ENCODE measurements around the gene NBEA.

NBEA gene

DNA sequence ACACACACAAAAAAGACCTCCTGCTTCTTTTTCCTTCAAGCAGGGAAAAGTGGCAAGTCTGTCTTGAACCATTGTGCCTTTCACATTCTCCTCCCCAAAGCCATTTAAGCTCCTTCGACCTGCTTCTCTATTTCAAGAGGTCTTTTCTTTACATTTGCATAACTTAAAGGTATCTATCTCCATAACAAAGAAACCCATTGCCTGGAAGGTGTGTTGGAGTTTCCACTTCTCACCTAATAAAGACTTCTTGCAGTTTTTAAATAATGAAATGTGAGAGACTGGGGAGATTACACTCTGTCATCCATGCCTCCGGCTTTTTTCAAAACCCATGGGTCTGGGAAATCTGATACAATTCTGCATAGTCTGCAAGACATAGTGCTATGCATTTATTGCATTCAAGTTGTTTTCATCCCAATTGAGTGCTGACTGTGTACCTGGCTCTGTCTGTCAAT, 41.8 kb upstream of the NBEA start:
- no peak overlapping the region for H3K14ac ChIP-seq (ENCODE audit: low read length in 2 of 2)
- no peak overlapping the region for H3K23ac ChIP-seq (ENCODE audit: low read length in 2 of 2)
- no peak overlapping the region for H2BK5ac ChIP-seq (ENCODE audit: low read depth, low read length, poor library complexity, severe bottlenecking)
- H3K27ac ChIP-seq (ENCODE audit: low read length, poor library complexity, severe bottlenecking): no peak overlapping the region
- no peak overlapping the region for H3K4ac ChIP-seq (ENCODE audit: low read depth in 1 of 2, low read length in 2 of 2)
- no peak overlapping the region for H2BK120ac ChIP-seq (ENCODE audit: low read depth, low read length)
- no peak overlapping the region for H2AFZ ChIP-seq (ENCODE audit: low read depth, low read length)
- H3K36me3 ChIP-seq (ENCODE audit: control insufficient read depth in 1 of 2, insufficient read depth in 2 of 2, low read depth in 1 of 2, low read length in 2 of 2): no peaks in the 10 kb centered on the region
- H3K4me3 ChIP-seq (ENCODE audit: insufficient read depth in 1 of 2, low read depth in 1 of 2, low read length in 2 of 2): no peak overlapping the region
- H3K79me1 ChIP-seq (replicated peaks; ENCODE audit: low read length, poor library complexity, severe bottlenecking): no peaks in the 10 kb centered on the region
- no peak overlapping the region for H2AK5ac ChIP-seq (ENCODE audit: low read length, severe bottlenecking)
- no peak overlapping the region for H3K9ac ChIP-seq (ENCODE audit: low read length)
- H3K27me3 ChIP-seq (ENCODE audit: control insufficient read depth in 1 of 2, insufficient read depth in 1 of 2, low read length in 2 of 2): no peaks in the 10 kb centered on the region
- DNase-seq: no peak
- H3K4me2 ChIP-seq (ENCODE audit: low read length, poor library complexity, severe bottlenecking): no peak overlapping the region
- H4K8ac ChIP-seq (ENCODE audit: low read length): no peak overlapping the region
- 17% methylated on average over 1 of the region's 2 CpGs for WGBS
- H3K4me1 ChIP-seq (ENCODE audit: control insufficient read depth, insufficient read depth, low read depth, low read length): no peaks in the 10 kb centered on the region
- H3K18ac ChIP-seq (ENCODE audit: low read depth in 1 of 2, low read length in 2 of 2): no peak overlapping the region
- H2BK15ac ChIP-seq (ENCODE audit: low read depth, poor library complexity, severe bottlenecking): no peak overlapping the region
- no peak overlapping the region for H4K91ac ChIP-seq (ENCODE audit: low read length)
- H3K9me3 ChIP-seq (ENCODE audit: control insufficient read depth, low read length): no peaks in the 10 kb centered on the region
- no peak overlapping the region for H2BK12ac ChIP-seq (ENCODE audit: low read length in 2 of 2)

DNA sequence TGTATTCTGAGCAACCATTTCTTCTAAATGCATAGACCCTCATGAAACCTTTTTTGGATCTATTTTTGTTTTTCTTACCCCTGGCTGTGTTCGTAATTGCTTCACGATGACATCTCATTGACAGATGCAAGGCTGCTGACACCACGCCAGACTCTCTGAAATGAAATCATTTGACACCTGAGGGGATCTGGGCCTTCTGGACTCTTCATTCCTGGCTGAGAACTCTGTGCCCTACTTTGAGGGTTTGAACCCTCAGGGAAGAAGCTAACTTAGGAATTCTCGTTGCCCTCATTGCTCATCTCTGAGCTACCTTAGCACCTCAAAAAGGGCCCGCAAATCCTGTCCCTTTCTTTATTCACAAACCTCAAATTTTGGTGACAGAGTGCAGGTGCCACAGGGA, 40.5 kb upstream of the NBEA start:
- Histone ChIP-seq H4K91ac (ENCODE audit: low read length) (no peak overlapping the region), H3K4me1 (ENCODE audit: control insufficient read depth, insufficient read depth, low read depth, low read length) (no peaks in the 10 kb centered on the region), H3K36me3 (ENCODE audit: control insufficient read depth in 1 of 2, insufficient read depth in 2 of 2, low read depth in 1 of 2, low read length in 2 of 2) (no peaks in the 10 kb centered on the region), H3K4me2 (ENCODE audit: low read length, poor library complexity, severe bottlenecking) (no peak overlapping the region), H3K9me3 (ENCODE audit: control insufficient read depth, low read length) (no peaks in the 10 kb centered on the region), H3K4me3 (ENCODE audit: insufficient read depth in 1 of 2, low read depth in 1 of 2, low read length in 2 of 2) (no peak overlapping the region), H3K27ac (ENCODE audit: low read length, poor library complexity, severe bottlenecking) (no peak overlapping the region), H3K27me3 (ENCODE audit: control insufficient read depth in 1 of 2, insufficient read depth in 1 of 2, low read length in 2 of 2) (no peaks in the 10 kb centered on the region), H3K14ac (ENCODE audit: low read length in 2 of 2) (no peak overlapping the region), H3K79me1 (replicated peaks; ENCODE audit: low read length, poor library complexity, severe bottlenecking) (no peaks in the 10 kb centered on the region), H3K4ac (ENCODE audit: low read depth in 1 of 2, low read length in 2 of 2) (no peak overlapping the region), H2BK120ac (ENCODE audit: low read depth, low read length) (no peak overlapping the region), H2BK5ac (ENCODE audit: low read depth, low read length, poor library complexity, severe bottlenecking) (no peak overlapping the region), H2AFZ (ENCODE audit: low read depth, low read length) (no peak overlapping the region), H2BK15ac (ENCODE audit: low read depth, poor library complexity, severe bottlenecking) (no peak overlapping the region), H2BK12ac (ENCODE audit: low read length in 2 of 2) (no peak overlapping the region), H3K18ac (ENCODE audit: low read depth in 1 of 2, low read length in 2 of 2) (no peak overlapping the region), H4K8ac (ENCODE audit: low read length) (no peak overlapping the region), H2AK5ac (ENCODE audit: low read length, severe bottlenecking) (no peak overlapping the region), H3K9ac (ENCODE audit: low read length) (no peak overlapping the region), H3K23ac (ENCODE audit: low read length in 2 of 2) (no peak overlapping the region)
- no peak for DNase-seq
- 59% methylated on average over 4 of the region's 5 CpGs for WGBS

- no peak overlapping the region for H3K4ac ChIP-seq (ENCODE audit: low read depth in 1 of 2, low read length in 2 of 2)
- 82% methylated on average over 2 of the region's 2 CpGs for WGBS
- H3K27me3 ChIP-seq (ENCODE audit: control insufficient read depth in 1 of 2, insufficient read depth in 1 of 2, low read length in 2 of 2): peaks cover 11 to 18% of the 10 kb centered on the region in 2 experiments
These were observed 30.9 kb upstream of the NBEA start for GRCh38 chr13:34911159-34911558.

GRCh38 chr13:34913040-34913439, 29.0 kb upstream of the NBEA start:
- Histone ChIP-seq H3K9me3 (ENCODE audit: control insufficient read depth, low read length) (no peaks in the 10 kb centered on the region), H3K4me2 (ENCODE audit: low read length, poor library complexity, severe bottlenecking) (no peak overlapping the region), H2AFZ (ENCODE audit: low read depth, low read length) (no peak overlapping the region), H4K91ac (ENCODE audit: low read length) (no peak overlapping the region), H3K27ac (ENCODE audit: low read length, poor library complexity, severe bottlenecking) (no peak overlapping the region), H3K79me1 (replicated peaks; ENCODE audit: low read length, poor library complexity, severe bottlenecking) (no peaks in the 10 kb centered on the region), H3K36me3 (ENCODE audit: control insufficient read depth in 1 of 2, insufficient read depth in 2 of 2, low read depth in 1 of 2, low read length in 2 of 2) (no peaks in the 10 kb centered on the region), H3K9ac (ENCODE audit: low read length) (no peak overlapping the region), H4K8ac (ENCODE audit: low read length) (no peak overlapping the region), H2BK120ac (ENCODE audit: low read depth, low read length) (no peak overlapping the region), H3K18ac (ENCODE audit: low read depth in 1 of 2, low read length in 2 of 2) (no peak overlapping the region), H2BK5ac (ENCODE audit: low read depth, low read length, poor library complexity, severe bottlenecking) (no peak overlapping the region), H2BK15ac (ENCODE audit: low read depth, poor library complexity, severe bottlenecking) (no peak overlapping the region), H3K14ac (ENCODE audit: low read length in 2 of 2) (no peak overlapping the region), H2AK5ac (ENCODE audit: low read length, severe bottlenecking) (no peak overlapping the region), H3K4me1 (ENCODE audit: control insufficient read depth, insufficient read depth, low read depth, low read length) (no peaks in the 10 kb centered on the region), H3K4ac (ENCODE audit: low read depth in 1 of 2, low read length in 2 of 2) (no peak overlapping the region), H2BK12ac (ENCODE audit: low read length in 2 of 2) (no peak overlapping the region), H3K4me3 (ENCODE audit: insufficient read depth in 1 of 2, low read depth in 1 of 2, low read length in 2 of 2) (no peak overlapping the region), H3K27me3 (ENCODE audit: control insufficient read depth in 1 of 2, insufficient read depth in 1 of 2, low read length in 2 of 2) (peaks cover 0 to 18% of the 10 kb centered on the region in 2 experiments), H3K23ac (ENCODE audit: low read length in 2 of 2) (no peak overlapping the region)
- 54% methylated on average over 6 of the region's 6 CpGs for WGBS
- DNase-seq: no peak

More at GRCh38 chr13:34911159-34911558, 30.9 kb upstream of the NBEA start:
- H3K23ac ChIP-seq (ENCODE audit: low read length in 2 of 2): no peak overlapping the region
- no peak overlapping the region for H4K8ac ChIP-seq (ENCODE audit: low read length)
- H2AK5ac ChIP-seq (ENCODE audit: low read length, severe bottlenecking): no peak overlapping the region
- H3K4me3 ChIP-seq (ENCODE audit: insufficient read depth in 1 of 2, low read depth in 1 of 2, low read length in 2 of 2): no peak overlapping the region
- no peak overlapping the region for H2BK5ac ChIP-seq (ENCODE audit: low read depth, low read length, poor library complexity, severe bottlenecking)
- no peak overlapping the region for H3K4me2 ChIP-seq (ENCODE audit: low read length, poor library complexity, severe bottlenecking)
- no peak overlapping the region for H4K91ac ChIP-seq (ENCODE audit: low read length)
- no peak overlapping the region for H3K18ac ChIP-seq (ENCODE audit: low read depth in 1 of 2, low read length in 2 of 2)
- H3K4me1 ChIP-seq (ENCODE audit: control insufficient read depth, insufficient read depth, low read depth, low read length): no peaks in the 10 kb centered on the region
- H3K14ac ChIP-seq (ENCODE audit: low read length in 2 of 2): no peak overlapping the region
- H3K36me3 ChIP-seq (ENCODE audit: control insufficient read depth in 1 of 2, insufficient read depth in 2 of 2, low read depth in 1 of 2, low read length in 2 of 2): no peaks in the 10 kb centered on the region
- H2BK12ac ChIP-seq (ENCODE audit: low read length in 2 of 2): no peak overlapping the region
- H2BK120ac ChIP-seq (ENCODE audit: low read depth, low read length): no peak overlapping the region
- H2AFZ ChIP-seq (ENCODE audit: low read depth, low read length): no peak overlapping the region
- no peak for DNase-seq
- no peak overlapping the region for H3K27ac ChIP-seq (ENCODE audit: low read length, poor library complexity, severe bottlenecking)
- H3K9ac ChIP-seq (ENCODE audit: low read length): no peak overlapping the region
- H2BK15ac ChIP-seq (ENCODE audit: low read depth, poor library complexity, severe bottlenecking): no peak overlapping the region
- no peaks in the 10 kb centered on the region for H3K9me3 ChIP-seq (ENCODE audit: control insufficient read depth, low read length)
- no peaks in the 10 kb centered on the region for H3K79me1 ChIP-seq (replicated peaks; ENCODE audit: low read length, poor library complexity, severe bottlenecking)

Measured in mesenchymal stem cell (in vitro differentiated cells and primary cell).